Measurements from ENCODE around the gene FNBP1L.

Gene FNBP1L

DNA sequence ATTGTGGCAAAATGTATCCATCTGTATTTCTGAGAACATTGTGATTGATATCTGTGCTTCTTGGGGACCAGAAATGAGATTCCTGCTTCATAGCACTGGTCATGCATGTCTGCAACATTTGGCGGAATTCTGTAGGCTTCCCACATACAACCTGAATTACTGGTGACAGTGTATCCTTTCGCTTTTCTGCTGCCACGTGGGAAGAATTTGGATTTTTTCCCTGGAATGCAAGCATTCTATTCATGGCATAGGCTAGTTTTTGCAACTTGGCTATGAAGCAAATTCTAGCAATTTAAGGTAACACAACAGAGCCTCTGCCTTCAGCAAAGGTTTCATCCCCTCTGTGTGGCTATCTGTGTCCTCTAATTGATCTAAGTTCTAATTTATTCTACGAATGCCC is 147.8 kb downstream of the FNBP1L start:
- DNase-seq = no peak

DNA sequence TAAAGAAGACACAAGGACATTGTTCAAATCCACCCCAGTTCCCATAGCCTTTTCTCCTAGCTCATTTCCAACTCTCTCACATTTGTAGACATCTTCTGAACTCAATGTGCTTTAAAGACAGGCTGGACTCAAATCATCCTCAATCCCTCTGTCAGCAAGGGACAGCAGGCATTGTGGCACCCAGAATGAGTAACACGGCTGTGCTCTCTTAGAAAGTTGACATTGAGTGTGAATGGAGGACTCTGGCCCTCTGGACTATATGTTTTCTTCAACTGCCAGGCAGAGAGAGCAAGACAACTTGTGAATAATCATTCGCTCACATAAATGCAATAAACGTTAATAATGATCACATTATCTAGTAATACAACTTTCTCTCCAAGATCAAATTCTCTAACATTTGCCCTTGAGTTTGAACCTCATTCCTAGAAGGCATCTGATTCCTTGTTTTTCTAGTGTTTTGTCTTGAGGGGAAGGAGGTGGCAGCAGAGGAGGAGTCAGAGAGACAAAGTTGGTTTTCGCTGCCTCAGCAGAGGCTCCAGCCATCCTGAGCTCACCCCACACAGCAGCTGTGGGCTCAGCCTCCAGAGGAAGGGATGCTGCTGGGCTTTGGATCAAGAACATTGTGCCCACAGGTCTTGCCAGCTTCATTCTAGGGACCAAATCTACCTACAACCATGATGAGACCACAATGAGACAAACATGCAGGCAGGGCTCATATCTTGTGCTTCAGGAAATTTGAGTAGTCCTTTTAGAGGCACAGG is 148.6 kb downstream of the FNBP1L start:
- no peak for DNase-seq

DNA sequence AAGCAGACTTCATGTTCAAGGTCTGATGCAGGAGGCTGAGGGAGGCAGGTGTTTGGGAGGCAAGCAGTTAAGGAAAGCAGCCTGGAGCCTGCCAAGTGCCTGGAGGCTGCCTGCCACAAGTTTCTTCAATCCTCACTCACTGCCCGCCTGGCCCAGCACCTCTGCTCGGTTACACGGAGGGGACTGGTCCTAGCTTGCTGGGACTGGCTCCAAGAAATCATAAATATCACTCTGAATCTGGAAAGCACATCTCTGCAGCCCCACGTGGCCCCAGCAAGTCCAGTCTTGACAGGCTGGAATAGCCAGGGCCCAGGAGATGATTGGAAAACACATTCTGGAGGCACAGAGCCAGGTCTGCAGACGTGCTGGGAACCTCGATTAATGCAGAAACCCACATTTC is 149.8 kb downstream of the FNBP1L start:
- no peak for DNase-seq

DNA sequence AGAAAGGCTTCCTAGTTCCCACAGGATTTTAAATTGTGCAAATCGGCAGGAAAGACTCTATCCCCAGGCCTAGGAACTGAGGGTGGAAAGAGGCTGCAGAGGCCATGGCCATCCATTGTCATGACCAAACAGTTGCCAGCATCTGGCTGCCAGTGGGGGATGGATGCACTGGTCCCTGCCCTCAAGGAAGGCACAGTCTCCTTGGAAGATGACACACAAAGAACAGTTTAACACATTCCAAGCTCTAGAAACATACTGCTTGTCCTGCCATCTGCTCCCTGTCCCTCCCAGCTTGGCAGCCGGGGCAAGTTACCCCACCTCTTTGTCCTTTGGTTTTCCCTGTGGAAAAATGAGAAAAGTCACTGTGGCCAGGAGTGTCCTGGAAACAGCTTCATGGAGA is 150.5 kb downstream of the FNBP1L start:
- no peak for DNase-seq

DNA sequence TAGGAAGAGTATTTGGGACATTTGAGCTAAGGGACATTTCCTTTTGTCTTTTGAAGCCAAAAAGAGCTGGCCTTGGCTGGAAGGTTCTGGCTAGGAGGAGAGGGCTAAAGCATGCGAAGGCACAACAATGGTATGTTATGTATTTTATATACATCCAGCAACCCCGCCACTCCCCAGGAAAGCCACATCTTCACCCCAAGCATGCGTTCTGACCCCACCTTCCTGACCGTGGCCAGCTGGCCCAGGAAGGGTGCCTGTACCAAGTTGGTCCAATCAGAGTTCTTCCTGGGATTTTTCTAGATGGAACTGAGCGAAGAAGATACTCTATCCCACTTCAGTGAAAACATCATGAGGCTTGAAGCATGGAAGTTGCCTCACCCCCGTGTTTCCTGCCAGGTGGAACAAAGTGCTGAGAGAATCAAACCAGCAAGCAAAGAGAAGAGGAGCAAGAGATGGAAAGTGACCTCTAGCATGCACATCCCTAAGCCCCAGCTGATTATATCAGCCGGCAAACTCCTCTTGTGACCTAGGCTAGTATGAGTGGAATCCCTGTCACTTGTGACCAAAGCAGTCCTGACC is 151.0 kb downstream of the FNBP1L start:
- no peak for DNase-seq

DNA sequence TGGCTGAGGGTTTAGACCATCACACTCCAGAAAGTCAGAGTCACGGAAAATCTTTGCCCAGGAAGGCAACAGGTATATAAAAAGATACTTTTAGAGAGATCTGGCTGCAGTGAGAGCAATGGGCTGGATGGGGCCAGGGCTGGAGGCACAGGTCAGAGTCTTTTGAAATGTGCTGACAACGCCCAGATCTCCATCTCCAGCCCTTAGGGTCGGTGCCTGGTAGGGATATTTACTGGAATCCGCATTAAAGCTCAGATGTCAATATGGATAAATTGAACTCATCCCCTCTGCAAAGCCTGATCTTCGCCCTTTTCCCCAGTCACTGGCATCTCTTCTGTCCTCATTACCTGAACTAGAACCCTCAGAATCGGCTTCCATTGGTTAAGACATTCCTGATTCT is 151.6 kb downstream of the FNBP1L start:
- no peak for DNase-seq

DNA sequence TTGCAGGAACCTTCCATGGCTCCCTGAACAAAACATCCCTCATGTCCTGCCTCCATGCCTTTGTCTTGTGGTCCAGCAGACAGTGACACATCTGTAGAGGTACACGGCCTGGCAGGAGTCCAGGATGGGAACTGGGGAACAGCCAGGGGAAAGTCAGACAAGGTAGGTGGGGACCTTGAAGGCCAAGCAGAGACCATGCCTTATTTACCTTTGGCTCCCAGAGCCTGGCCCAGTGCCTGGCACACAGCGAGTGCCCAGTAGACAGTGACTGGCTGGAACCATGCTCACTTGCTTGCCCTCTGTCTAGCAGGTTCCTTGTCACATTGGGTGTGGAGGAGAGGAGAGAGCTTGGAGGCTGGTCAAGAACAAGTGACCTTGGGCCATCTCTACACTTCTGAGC is 152.7 kb downstream of the FNBP1L start:
- no peak for DNase-seq

DNA sequence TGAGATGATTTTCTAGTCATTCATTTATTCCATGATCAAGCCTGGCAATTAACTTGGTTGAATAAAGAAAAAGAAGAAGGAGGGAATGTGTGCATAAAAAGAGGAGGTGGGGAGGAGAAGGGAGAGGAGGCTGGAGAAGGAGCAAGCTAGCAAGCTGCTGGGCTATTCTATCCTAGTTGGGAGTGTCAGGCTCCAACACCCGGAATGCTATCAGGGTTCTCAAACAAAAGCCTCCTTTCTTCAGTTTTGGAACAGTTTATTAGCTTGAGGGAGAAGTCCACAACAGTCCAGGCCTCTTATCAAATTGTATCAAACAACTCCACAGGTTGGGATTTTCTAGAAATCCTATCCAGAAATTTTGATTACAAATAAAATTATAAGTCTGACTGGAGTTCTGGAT is 153.8 kb downstream of the FNBP1L start:
- DNase-seq = no peak

DNA sequence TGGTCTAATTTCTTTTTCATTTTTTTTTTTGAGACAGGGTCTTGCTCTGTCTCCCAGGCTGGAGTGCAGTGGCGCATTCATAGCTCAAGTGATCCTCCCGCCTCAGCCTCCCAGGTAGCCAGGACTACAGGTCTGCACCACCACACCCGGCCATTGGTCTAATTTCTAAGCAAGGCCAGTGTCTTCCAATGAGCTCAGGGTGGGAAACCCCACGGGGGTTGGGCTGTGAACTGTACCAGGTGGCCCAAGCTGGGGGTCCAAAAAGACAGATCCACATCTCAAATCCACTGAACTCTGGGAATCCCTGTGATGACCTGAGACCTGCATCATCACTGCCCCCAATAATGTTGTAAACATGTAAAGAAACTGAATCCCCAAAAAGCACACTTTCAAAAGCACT is 154.2 kb downstream of the FNBP1L start:
- no peak for DNase-seq

DNA sequence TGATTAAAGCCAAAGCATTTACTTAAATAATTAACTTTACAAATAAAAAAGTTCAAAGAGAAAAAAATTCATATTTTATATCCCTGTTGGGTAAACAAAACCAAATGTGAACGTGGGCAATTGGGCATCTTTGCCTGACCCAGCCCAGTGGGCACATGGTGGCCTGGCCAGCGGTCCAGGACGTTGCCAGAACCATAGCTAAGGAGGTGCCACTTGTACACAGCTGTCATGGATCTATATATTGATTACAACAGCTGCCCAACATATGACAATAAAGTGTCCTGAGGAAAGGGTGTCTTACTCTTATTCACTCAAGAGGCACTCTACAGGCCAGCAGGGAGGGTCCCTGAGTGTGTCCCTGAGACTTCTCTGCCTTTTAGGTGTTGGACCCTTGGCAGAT is 155.2 kb downstream of the FNBP1L start:
- DNase-seq = no peak

DNA sequence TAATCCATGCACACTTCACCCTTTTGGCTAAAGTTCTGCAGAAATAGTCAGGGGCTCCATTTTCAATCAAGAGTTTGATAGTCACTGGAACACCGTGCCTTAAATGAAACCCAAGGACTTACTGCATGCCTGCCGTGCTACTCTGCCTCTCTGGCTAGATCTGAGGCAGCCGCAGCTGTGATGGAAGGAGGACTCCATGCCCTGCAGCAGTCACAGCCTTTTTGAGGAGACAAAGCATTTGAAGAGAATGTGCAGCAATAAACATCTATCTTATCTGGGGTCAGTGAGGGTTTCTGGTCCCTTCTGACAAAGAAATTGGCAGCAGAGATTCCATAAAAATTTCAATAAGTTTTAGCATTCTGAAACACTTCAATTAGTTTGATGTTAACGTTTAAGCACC is 155.7 kb downstream of the FNBP1L start:
- no peak for DNase-seq

All from NCI-H1694 treated with DMSO at 0.1 percent for 48 hours (cell line).